PC-3 (cell line): ENCODE measurements around the gene TMEM132E.

Experiments
- CTCF ChIP-seq: fragments of 300-600 bp; sonication (generic); conservative IDR thresholded peaks from 2 replicates; pipeline ENCODE4 v1.5.1; 2017; ENCODE audit warnings: antibody characterized with exemption, low read depth, mild to moderate bottlenecking, low read length
- EZH2 ChIP-seq: fragments of 300-600 bp; sonication (generic); IDR thresholded peaks from one replicate; pipeline ENCODE4 v1.6.1; 2017; ENCODE audit warnings: antibody characterized with exemption, mild to moderate bottlenecking, low read length; ENCODE audit not compliant: unreplicated experiment
- EZH2phosphoT487 ChIP-seq: fragments of 300-600 bp; sonication (generic); IDR thresholded peaks from 2 replicates; pipeline ENCODE4 v1.6.1; 2018; ENCODE audit warnings: mild to moderate bottlenecking, antibody characterized with exemption, low read length, borderline replicate concordance

GRCh38 chr17:34665819-34666763 is 86.7 kb downstream of the TMEM132E start:
- no peak for TF ChIP-seq CTCF
- TF ChIP-seq EZH2: no peak
- TF ChIP-seq EZH2phosphoT487: no peak
